Breast epithelium (tissue), 4 donors: ENCODE results near the gene A4GNT. TPM values are rescaled to one million over a fixed set of nuclear protein-coding genes. Genes with fewer than 3 reads are reported as not detected.

Experiments
- DNase-seq, 2 donors: peaks; one replicate each; pipeline ENCODE4 v3.0.0-alpha.2; 2019; ENCODE audit warnings: low spot score in 2 of 2
- H3K27ac ChIP-seq, 2 donors: fragments of 200-600 bp; sonication (generic) in 1 of 2; one replicate each; pipeline ENCODE4 v1.5.1; 2016 to 2019; ENCODE audit warnings: mild to moderate bottlenecking in 1 of 2
- H3K27me3 ChIP-seq, 2 donors: fragments of 200-600 bp; sonication (generic) in 1 of 2; one replicate each; pipeline versions ENCODE4 v1.5.1 to v1.6.0; 2017 to 2019; ENCODE audit warnings: control low read depth in 1 of 2, mild to moderate bottlenecking in 1 of 2
- H3K36me3 ChIP-seq: fragments of 200-600 bp; one replicate; pipeline ENCODE4 v1.5.1; 2019
- H3K4me1 ChIP-seq, 2 donors: fragments of 200-600 bp; sonication (generic); one replicate each; pipeline ENCODE4 v1.5.1; 2016 to 2019; ENCODE audit warnings: control low read depth in 1 of 2
- H3K4me3 ChIP-seq, 3 donors: fragments of 200-600 bp; sonication (generic); 1 replicate in 2 of 3; 2 replicates in 1 of 3; pipeline ENCODE4 v1.5.1; 2016 to 2019; ENCODE audit warnings: mild to moderate bottlenecking in 3 of 3, moderate library complexity in 2 of 3
- H3K9me3 ChIP-seq, 2 donors: fragments of 200-600 bp; sonication (generic) in 1 of 2; one replicate each; pipeline ENCODE4 v1.5.1; 2016 to 2019; ENCODE audit warnings: control low read depth in 1 of 2
- POLR2A ChIP-seq: fragments of 450-650 bp; IDR thresholded peaks from one replicate; pipeline ENCODE4 v1.6.1; 2016; ENCODE audit warnings: antibody characterized with exemption, mild to moderate bottlenecking, moderate library complexity
- POLR2AphosphoS5 ChIP-seq, 3 donors: sonication (generic); formaldehyde crosslinking; IDR thresholded peaks; one replicate each; pipeline ENCODE4 v1.6.1; 2017; ENCODE audit warnings: antibody characterized with exemption in 3 of 3
- intact Hi-C: fragments of 100-400 bp; cut with DNase I; formaldehyde crosslinking; loops from one replicate; pipeline ENCODE4 v1.15.1; 2023; ENCODE audit warnings: low total_unique reads
- total RNA-seq, 3 donors: library from RNA; depleted of rRNA; stranded (reverse); fragments of >200 nt; gene quantifications; one replicate each; pipeline ENCODE4 v1.1.0, GENCODE V29; 2016
- TF ChIP-seq, protein P1 (sequence below), 3 donors: fragments of 450-650 bp; IDR thresholded peaks; one replicate each; pipeline ENCODE4 v1.5.1; 2016 to 2017; ENCODE audit warnings: antibody characterized with exemption in 3 of 3, mild to moderate bottlenecking in 3 of 3, moderate library complexity in 3 of 3

A4GNT gene
- total RNA-seq, 3 donors from 2014 or later = not detected

DNA sequence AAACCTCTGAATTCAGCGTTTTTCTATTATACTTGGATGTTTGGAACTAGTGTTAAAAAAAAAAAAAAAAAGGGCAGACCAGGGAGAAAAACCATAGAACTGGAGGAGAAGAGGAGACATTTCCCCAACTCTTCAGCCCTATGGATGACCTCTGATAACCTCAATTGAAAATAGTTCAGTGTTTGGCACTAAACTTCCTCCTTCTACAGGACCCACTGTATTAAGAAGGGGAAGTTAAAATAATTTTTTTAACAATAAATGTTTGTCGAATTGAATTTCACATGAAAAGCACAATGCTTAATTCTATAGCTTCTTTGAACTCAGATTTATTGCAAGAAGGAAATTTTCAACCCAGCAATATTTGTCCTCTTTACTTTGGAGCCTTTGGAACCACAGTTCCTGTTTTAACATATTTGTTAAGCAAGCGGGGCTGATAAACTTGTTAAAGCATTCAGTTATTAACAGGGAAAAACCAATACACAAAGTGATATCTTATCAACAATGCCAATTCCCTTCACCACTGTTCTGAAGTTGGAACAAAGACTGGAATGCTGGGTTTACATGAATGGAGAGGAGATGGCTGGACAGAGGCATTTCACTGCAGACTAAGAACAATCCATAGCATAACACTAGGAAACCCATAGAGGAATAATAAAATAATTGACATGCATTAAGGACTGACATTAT lies 3.1 kb upstream of the A4GNT start:
- TF ChIP-seq POLR2A (no peak), POLR2AphosphoS5 (IDR thresholded peaks at IDR 0.05) (no peak)
- TF ChIP-seq, protein P1, sequence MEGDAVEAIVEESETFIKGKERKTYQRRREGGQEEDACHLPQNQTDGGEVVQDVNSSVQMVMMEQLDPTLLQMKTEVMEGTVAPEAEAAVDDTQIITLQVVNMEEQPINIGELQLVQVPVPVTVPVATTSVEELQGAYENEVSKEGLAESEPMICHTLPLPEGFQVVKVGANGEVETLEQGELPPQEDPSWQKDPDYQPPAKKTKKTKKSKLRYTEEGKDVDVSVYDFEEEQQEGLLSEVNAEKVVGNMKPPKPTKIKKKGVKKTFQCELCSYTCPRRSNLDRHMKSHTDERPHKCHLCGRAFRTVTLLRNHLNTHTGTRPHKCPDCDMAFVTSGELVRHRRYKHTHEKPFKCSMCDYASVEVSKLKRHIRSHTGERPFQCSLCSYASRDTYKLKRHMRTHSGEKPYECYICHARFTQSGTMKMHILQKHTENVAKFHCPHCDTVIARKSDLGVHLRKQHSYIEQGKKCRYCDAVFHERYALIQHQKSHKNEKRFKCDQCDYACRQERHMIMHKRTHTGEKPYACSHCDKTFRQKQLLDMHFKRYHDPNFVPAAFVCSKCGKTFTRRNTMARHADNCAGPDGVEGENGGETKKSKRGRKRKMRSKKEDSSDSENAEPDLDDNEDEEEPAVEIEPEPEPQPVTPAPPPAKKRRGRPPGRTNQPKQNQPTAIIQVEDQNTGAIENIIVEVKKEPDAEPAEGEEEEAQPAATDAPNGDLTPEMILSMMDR (IDR thresholded peaks at IDR 0.05) = no peak
- no peak overlapping the region for H3K4me3 ChIP-seq
- H3K9me3 ChIP-seq = no peaks in the 10 kb centered on the region
- H3K27me3 ChIP-seq = no peaks in the 10 kb centered on the region
- no peak for DNase-seq
- intact Hi-C loops = no loop called here
- no peaks in the 10 kb centered on the region for H3K36me3 ChIP-seq
- H3K27ac ChIP-seq = no peak overlapping the region
- no peaks in the 10 kb centered on the region for H3K4me1 ChIP-seq

DNA sequence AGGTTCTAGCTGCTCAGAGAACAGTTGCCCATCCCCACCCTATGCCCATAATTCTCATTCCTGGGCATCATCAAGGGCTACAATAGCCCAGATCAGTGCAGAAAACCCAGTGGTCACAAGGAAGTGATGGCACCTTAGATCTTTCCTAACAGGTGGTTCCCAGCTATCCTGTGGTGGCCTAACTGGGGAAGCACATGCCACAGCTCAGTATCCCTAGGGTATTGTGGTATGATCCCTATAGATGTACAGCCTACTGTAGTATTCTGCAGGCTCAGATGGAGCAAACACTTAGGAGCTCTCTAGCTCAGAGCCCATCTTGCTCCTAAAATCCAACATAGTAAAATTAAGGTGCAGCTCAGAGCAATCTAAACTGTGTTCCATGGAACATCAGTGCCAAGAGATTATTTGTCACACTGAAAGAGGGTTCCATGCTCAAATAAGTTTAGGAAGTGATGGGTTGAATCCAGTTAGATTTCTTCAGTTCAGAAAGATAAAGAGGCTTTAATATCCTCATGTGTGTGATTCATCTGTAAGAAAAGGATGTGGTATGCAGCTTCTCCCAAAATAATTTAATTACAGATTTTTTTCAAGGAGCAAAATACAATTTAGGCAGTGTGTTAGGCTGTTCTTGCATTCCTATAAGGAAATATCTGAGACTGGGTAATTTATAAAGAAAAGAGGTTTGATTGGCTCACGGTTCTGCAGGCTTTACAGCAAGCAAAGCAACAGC lies 4.4 kb downstream of the A4GNT start:
- Histone ChIP-seq H3K36me3 (no peaks in the 10 kb centered on the region), H3K4me3 (no peak overlapping the region), H3K27me3 (no peaks in the 10 kb centered on the region), H3K4me1 (no peaks in the 10 kb centered on the region), H3K27ac (no peak overlapping the region), H3K9me3 (no peaks in the 10 kb centered on the region)
- TF ChIP-seq POLR2AphosphoS5 (IDR thresholded peaks at IDR 0.05) = no peak
- TF ChIP-seq, protein P1 (IDR thresholded peaks at IDR 0.05) = no peak
- no peak for TF ChIP-seq POLR2A
- intact Hi-C loops = no loop called here
- DNase-seq = no peak

DNA sequence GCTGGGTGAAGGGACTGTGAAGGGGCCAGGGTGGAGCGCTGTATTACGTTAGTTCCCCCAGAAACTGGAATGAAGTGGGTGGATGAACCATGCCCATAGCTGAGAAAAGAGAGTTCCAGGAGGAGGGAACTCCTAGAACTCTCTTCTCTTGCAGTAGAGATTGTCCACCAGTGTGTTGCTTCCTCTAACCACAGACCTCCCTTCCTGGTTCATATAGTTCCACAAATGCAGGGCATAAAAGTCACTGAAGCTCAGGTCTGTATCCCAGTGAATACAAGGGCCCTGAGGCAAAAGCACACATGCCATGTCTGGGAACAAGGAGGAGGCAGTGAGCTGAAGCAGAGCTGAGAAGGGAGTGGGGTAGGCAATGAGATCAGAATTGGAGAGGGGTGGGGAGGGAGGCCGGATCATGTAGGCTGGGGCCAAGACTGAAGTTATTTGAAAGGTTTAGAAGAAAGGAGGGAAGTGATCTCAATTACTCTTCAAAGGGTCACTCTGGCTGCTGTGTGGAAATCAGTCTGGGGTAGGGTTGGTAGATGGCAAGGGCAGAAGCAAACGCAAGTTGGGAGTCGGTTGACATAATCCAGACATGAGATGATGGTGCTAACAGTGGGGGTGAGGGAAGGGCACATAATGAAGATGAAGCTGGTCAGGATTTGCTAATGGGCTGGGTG lies 6.5 kb downstream of the A4GNT start:
- Histone ChIP-seq H3K4me1 (no peaks in the 10 kb centered on the region), H3K4me3 (no peak overlapping the region), H3K27ac (peak overlapping the region in 1 of 2 donors; percentile 29), H3K27me3 (no peaks in the 10 kb centered on the region), H3K36me3 (no peaks in the 10 kb centered on the region), H3K9me3 (no peaks in the 10 kb centered on the region)
- no peak for DNase-seq
- TF ChIP-seq POLR2A = no peak
- TF ChIP-seq POLR2AphosphoS5 (IDR thresholded peaks at IDR 0.05) = no peak
- TF ChIP-seq, protein P1 (IDR thresholded peaks at IDR 0.05) = no peak
- intact Hi-C loops = no loop called here

DNA sequence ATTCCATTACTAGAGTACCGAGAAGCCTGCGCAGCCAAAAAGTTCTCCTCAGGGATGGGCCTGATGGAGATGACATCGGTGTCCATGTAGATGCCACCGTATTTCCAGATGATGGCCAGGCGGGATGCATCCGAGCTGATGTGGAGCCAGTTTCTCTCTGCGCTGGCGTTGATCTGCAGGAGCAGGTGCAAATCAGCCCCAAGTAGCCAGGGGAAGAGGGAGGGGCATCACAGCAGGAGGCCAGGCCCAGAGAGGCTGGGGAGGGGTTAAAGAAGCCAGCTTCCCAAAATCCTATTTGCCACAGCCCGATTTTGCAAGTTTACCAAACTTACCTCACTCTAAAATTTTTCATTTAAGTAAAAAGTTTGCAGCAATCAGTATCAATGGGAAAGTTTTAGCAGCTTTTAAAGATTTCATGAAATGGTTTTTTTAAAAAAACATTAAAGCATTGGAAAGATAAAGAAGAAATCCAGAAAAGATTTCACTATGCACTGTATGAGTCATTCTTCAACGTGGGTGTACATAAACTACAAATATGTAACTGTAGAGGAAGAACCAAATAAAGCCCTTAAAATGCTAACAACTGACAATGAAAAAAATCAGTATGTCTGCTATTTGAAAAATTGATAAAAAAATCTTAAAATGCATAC lies 7.4 kb downstream of the A4GNT start:
- Histone ChIP-seq H3K36me3 (no peaks in the 10 kb centered on the region), H3K27ac (no peak overlapping the region), H3K27me3 (no peaks in the 10 kb centered on the region), H3K4me1 (no peaks in the 10 kb centered on the region), H3K9me3 (no peaks in the 10 kb centered on the region), H3K4me3 (no peak overlapping the region)
- TF ChIP-seq POLR2A (no peak), POLR2AphosphoS5 (IDR thresholded peaks at IDR 0.05) (no peak)
- TF ChIP-seq, protein P1 (IDR thresholded peaks at IDR 0.05) = no peak
- intact Hi-C loops = no loop called here
- DNase-seq = no peak
